ENCODE data around the gene MFAP2. TPM values are rescaled to one million over a fixed set of nuclear protein-coding genes. Genes with fewer than 3 reads are reported as not detected.

The MFAP2 gene, protein sequence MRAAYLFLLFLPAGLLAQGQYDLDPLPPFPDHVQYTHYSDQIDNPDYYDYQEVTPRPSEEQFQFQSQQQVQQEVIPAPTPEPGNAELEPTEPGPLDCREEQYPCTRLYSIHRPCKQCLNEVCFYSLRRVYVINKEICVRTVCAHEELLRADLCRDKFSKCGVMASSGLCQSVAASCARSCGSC
- total RNA-seq (2022; extraction: Qiagen RNA extraction; ENCODE audit: low read depth): 0.32 to 1.1 TPM (median 0.44 TPM) in 5 replicates

DNA sequence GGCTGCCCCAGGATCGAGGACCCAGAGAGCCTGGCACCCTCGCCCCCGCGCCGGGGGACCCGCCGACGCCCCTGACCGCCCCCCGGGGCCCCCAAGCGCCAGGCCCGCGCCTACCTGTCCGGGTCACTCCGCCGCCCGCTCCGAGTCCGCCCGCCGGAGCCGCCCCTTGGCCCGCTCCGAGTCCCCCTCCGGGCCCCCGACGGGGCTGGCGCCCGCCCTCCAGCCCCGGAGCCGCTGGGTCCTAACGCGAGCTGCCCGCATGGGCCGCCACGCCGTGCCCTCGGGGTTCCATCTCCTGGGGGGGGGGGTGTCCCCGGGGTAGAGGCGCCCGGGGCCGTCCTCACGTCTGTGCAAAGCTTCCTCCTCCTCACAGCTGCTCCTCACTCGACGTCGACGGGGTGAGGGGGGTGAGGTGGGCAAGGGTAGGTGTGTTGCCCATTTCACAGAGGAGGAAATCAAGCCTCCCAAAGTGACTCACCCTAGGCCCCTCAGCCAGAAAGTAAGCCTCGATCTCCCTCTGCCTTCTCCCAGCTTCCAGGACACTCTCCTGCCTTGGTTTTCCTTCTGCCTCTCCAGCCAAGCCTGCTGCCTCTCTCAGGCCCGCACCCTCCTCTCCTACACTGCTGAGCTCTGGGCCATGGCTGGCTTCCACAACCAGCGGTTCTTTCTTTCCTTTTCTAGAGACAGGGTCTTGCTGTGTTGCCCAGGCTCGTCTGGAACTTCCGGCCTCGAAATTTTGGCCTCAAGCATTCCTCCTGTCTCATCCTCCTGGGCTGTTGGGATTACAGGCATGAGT lies at the start of gene MFAP2:
TSS of gene MFAP2 (minus strand) at position 148 of the 796 bp plus-strand sequence. CDS start 2,347 bp downstream, outside the sequence.

DNA sequence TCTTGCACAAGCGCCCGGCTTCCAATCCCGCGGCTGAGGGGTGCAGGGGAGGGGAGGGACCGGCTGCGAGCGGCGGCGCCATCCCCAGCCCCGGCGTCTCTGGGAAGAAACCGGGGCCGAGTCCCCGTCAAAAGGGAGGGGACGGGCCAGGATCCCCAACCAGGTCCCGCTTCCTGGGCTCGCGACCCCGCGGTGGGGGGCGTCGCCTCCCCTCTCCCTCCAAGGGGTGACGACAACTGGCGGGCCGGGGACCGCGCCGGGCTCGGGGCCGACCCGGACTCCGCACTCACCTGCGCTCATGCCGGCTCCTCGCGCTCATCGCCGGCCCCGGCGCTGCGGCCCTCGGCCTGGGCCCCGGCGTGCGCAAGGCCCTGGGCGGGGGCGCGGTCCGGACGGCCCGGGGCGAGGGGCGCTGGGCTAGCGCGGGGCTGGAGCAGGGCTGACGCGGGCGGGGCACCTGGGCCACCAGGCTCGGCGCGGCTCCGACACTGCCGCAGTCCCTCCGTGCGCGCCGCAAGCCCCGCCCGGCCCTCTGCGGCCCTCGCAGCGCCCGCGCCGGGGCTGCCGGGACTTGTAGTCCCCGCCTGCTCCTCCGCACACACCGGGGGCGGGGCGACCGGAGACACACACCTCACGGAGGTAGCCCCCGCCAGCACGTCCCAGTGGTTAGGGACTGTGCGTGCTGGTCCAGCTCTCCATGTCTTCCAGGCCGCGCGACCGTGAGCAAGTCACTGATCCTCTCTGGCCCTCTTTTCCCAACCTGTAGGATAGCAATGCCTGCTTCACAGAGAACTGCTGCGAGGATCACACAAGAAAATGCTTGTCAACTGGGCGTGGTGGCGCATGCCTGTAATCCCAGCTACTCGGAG lies 31.3 kb upstream of the MFAP2 start, which contains the start of gene ATP13A2:
TSS of gene ATP13A2 (minus strand) at position 490 of the 869 bp plus-strand sequence. CDS start at position 300, 190 bp downstream.

Other genes starting within 250 kb of the MFAP2 start
- 7.3 TPM in 1 of 5 replicates, not detected in the others for gene RNU1-4, start 240.1 kb downstream of the MFAP2 start, total RNA-seq (2022; extraction: Qiagen RNA extraction; ENCODE audit: low read depth)
- 7.3 TPM in 1 of 5 replicates, not detected in the others for gene RNU1-2, start 84.6 kb downstream of the MFAP2 start, total RNA-seq (2022; extraction: Qiagen RNA extraction; ENCODE audit: low read depth)
- 5.9 to 10.2 TPM (median 7.5 TPM) in 5 replicates for gene CROCC, start 58.7 kb downstream of the MFAP2 start, total RNA-seq (2022; extraction: Qiagen RNA extraction; ENCODE audit: low read depth)
- 23.0 to 31.1 TPM (median 23.6 TPM) in 5 replicates for gene ATP13A2, start 31.3 kb upstream of the MFAP2 start, total RNA-seq (2022; extraction: Qiagen RNA extraction; ENCODE audit: low read depth)
- 101 to 110 TPM (median 109 TPM) in 5 replicates for gene SDHB, start 73.4 kb upstream of the MFAP2 start, total RNA-seq (2022; extraction: Qiagen RNA extraction; ENCODE audit: low read depth)
- gene PADI2, start 138.8 kb upstream of the MFAP2 start, total RNA-seq (2022; extraction: Qiagen RNA extraction; ENCODE audit: low read depth): 0.95 to 1.5 TPM (median 1.3 TPM) in 5 replicates
- 1.7 to 2.6 TPM (median 1.9 TPM) in 5 replicates for gene PADI1, start 224.5 kb upstream of the MFAP2 start, total RNA-seq (2022; extraction: Qiagen RNA extraction; ENCODE audit: low read depth)